HT-29 (cell line): ENCODE results near the gene NDUFAF2. TPM values are rescaled to one million over a fixed set of nuclear protein-coding genes. Genes with fewer than 3 reads are reported as not detected.

ENCODE experiments used
- DNase-seq: peaks from one replicate; pipeline ENCODE4 v3.0.0-alpha.2; 2015; ENCODE audit warnings: low spot score
- total RNA-seq: library from RNA; depleted of rRNA; stranded (reverse); fragments of >200 nt; shearing (Covaris generic); gene quantifications from 2 replicates; pipeline ENCODE4 v1.2.3, GENCODE V29; 2014

The NDUFAF2 gene
- total RNA-seq, 1 experiment from 2014 or later: 18.4 TPM

- DNase-seq: no peak
These were observed 175.5 kb downstream of the NDUFAF2 start for GRCh38 chr5:61120534-61120933.

DNA sequence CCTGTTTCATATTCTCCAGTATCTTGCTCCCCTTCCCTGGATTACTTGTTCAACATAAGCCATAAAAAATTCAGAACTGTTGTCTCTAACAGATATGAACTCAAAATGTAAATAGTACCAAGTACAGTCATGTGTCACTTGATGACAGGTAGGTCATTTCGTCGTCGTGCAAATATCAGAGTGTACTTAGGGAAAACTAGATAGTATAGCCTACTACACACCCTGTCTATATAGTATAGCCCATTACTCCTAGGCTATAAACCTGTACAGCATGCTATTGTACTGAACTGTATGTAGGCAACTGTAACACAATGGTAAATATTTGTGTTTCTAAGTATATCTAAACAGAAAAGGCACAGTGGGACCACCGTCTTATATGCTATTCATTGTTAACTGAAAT, 178.1 kb downstream of the NDUFAF2 start:
- DNase-seq: no peak

DNA sequence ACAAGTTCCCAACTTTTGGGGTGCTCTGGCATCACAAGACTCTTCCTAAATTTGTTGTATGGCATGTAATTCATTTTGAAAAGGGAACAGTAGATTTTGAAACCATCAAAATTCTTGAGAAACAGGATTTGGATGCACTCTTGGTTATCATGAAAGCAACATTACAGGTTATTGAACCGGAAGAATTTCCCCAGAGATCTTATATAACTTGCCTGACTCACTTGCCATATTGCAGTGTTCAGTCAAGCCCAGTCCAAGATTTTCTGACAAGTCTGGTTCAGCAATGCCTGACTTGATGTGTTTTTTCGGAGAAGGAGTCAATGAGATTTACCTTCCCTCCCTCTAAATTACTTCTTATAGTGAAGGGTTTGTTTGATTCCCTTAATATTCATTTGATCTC, 185.3 kb downstream of the NDUFAF2 start:
- no peak for DNase-seq

DNA sequence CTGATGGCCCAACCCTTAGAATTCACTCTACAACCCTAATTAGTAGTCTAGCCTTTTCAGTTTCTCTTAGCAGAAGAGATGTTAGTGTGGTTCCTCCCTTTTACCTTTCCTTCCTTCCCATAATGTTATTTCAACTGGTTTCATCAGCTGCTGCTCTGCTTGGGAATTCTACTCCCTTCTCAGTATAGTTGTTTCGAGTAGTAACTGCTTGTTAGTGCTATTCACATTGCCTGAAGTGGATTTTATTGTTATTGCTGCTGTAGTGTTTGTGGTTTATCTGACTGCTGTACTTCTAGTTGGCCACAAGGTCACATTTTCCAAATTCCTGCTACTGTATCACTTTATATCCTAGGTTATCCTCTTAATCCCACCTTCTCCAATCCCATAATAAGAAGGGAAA, 187.6 kb downstream of the NDUFAF2 start:
- DNase-seq: no peak

GRCh38 chr5:61137835-61138234, 192.8 kb downstream of the NDUFAF2 start:
- DNase-seq: no peak

GRCh38 chr5:61139094-61139873, 194.3 kb downstream of the NDUFAF2 start:
- peak; percentile 32 for DNase-seq

GRCh38 chr5:61139931-61140330, 194.9 kb downstream of the NDUFAF2 start:
- no peak for DNase-seq

GRCh38 chr5:61141801-61142200, 196.8 kb downstream of the NDUFAF2 start:
- DNase-seq: no peak

DNA sequence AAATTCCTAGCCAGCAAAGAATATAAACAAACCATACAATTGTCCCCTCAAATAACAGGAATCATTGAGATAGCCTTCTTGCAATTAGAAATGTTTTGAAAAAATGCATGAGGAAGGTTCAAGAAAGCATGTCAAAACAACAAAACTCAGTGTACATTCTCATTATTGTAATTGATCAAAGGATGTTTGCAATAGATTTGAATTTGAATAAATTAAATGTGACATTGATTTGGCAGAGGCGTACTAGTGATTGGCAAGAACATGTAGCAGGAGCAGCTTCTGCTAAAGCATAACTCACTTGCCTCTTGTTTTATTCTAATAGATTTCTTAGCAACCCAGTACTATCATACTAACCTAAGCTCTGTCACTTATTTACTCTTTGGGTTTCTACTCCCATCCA, 197.4 kb downstream of the NDUFAF2 start:
- no peak for DNase-seq

DNA sequence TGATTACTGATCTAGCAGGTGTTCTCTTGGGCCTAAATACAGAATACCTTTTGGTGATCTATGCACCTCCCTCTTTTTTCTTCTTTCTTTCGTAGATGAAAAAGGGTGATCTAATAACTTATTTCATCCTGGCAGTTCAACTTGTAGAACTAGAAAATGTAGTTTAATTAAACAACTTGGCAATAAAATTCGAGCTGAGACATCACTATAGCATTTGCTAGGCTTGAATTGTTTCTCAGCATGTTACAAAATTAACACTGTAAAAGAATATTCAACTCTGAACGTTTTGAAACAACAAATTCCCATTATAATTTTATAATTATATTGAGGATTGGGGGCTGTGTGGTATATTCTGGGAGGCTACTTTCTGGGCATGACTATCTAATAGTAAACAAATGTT, 197.8 kb downstream of the NDUFAF2 start:
- no peak for DNase-seq

- DNase-seq: no peak
These were observed 203.5 kb downstream of the NDUFAF2 start for GRCh38 chr5:61148515-61148914.

DNA sequence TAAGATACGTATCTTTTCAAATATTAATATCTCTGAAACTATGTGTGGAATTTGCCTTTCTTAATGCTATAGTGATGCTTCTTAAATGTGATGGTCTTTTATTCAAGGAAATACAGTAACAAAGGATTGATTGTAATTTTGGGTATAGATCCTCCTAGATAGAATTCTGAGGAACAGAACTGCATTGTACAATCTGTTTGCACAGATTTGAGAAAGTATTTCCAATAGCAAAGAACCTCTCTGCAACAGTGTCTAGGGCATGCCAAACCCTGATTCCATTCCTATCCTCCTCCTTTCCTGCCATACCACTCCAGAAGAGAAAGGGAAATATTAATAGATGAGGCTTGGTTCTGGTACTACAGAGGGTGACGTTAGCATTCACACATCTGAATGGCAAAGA, 206.9 kb downstream of the NDUFAF2 start:
- DNase-seq: no peak

- DNase-seq: no peak
These were observed 214.1 kb downstream of the NDUFAF2 start for GRCh38 chr5:61159070-61159469.

GRCh38 chr5:61159836-61160235, 214.8 kb downstream of the NDUFAF2 start:
- DNase-seq: no peak

GRCh38 chr5:61160497-61160896, 215.5 kb downstream of the NDUFAF2 start:
- DNase-seq: no peak

- peak; percentile 94 for DNase-seq
These were observed 217.2 kb downstream of the NDUFAF2 start, which contains the start of gene SMIM15 for GRCh38 chr5:61162010-61162831. Gene SMIM15, minus strand, starts transcription at chr5:61162468. Its CDS starts 2,297 bp downstream, at chr5:61160171.

DNA sequence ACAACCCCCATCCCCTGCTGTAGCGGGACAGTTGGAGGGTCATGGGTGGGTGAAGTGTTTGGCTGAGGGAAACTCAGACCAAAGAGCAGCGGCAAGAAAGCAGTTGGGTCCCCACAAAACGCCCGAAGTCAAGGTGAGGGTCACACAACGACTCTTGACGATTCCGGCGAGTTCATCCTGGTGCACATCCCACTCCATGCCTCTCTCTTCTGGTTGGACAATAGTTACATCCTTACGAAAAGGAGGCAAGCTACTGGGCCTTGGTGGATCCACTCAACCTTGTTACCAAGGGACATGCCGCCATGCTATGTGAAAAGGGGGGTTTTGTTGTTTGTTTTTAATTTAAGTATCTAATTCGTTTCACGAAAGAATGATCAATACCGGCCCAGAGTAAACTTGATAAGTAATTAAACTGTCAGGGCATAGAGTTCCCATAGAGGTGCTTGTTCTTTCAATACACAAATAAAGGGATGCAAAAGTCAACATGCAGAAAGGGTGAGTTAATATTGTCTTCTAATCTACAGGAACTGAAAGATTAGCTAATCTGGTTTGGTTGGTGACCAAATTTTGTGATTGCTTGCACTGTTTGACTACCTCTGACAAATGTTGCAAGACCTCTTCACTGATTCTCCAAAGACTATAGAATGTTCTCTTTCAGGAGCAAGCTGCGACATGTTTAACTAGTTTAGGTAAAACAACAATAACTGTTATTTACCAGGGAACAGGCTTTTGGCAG, 218.0 kb downstream of the NDUFAF2 start:
- peak; percentile 63 for DNase-seq

GRCh38 chr5:61163905-61164304, 218.9 kb downstream of the NDUFAF2 start:
- DNase-seq: no peak

- DNase-seq: peak; percentile 73
These were observed 222.4 kb downstream of the NDUFAF2 start for GRCh38 chr5:61167382-61167781.

DNA sequence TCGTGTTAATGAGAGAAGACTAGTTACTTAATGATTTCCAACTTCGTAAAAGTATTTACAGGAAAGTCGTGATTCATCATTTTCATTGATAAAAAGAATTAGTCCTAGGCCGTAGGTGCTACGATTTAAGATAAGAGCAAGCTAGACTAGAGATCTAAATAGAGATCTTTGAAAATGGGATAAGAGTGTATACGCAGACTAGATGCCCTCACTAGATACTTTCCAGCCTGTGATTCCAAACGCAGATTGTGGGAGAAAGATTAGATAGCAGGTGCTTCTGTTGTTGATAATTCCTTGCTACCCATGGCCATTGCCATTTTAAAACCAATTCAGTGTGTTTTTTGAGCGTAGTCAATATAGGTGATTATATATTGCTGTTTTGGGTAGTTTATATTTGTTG, 223.9 kb downstream of the NDUFAF2 start:
- no peak for DNase-seq

DNA sequence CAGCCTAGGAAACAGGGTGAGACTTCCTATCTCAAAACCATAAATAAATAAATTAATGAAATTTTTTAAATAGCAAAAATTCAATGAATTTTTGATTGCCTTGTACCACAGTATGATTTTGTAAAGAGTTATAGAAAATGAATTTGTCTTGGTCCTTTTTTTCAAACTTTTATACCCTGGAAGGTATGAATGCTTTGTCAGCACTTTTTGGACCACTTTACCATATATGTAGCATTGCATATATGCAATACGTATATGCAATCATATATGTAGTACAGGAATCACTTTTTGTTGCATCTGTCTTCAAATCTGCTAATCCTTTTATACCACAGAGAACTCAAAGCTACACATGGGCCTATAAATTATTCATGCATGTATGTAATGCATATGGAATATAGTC, 226.5 kb downstream of the NDUFAF2 start:
- no peak for DNase-seq

DNA sequence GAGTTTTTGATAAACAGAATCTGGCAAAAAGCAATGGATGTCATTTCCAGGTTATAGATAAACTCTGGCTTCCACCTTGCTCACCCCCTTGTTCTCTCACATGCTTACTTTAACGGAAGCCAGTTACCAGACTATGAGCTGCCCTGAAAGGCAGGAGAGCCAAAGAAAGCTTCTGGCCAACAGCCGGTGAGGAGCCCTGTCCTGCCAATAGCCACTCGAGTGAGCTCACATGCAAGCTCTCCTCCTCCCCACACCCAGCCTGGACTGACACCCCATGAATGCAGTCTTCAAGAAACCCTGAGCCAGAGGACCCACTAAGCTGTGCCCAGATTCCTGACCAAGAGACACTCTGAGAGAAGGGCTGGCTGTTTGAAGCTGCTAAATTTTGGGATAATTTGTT, 231.6 kb downstream of the NDUFAF2 start:
- DNase-seq: no peak
